Bronchial epithelial cell (primary cell): Measurements from ENCODE around the gene TST. TPM values are rescaled to one million over a fixed set of nuclear protein-coding genes. Genes with fewer than 3 reads are reported as not detected.
A peak's percentile ranks its signal among the peaks of the same experiment; 100 is the strongest.

ENCODE experiments used
- DNase-seq: peaks from one replicate; pipeline ENCODE4 v3.0.0-alpha.2; 2010; ENCODE audit warnings: low read depth
- FAIRE-seq: peaks from 2 replicates; lab custom pipeline; 2011; peaks lifted over from hg19 to GRCh38; lab: Jason Lieb, UNC
- H3K27me3 ChIP-seq: 2 replicates; pipeline ENCODE4 v1.5.1; 2011; ENCODE audit warnings: low read length; ENCODE audit not compliant: control insufficient read depth, insufficient read depth
- H3K36me3 ChIP-seq: 2 replicates; pipeline ENCODE4 v1.5.1; 2011; ENCODE audit warnings: low read length; ENCODE audit not compliant: control insufficient read depth, insufficient read depth
- H3K4me3 ChIP-seq: 2 replicates; pipeline ENCODE4 v1.5.1; 2011; ENCODE audit warnings: mild to moderate bottlenecking, low read depth, low read length, control low read depth
- total RNA-seq: library from RNA; depleted of rRNA; stranded (reverse); fragments of >200 nt; gene quantifications from 2 replicates; pipeline ENCODE4 v1.2.1, GENCODE V29; 2014
- TF ChIP-seq, protein P1 (sequence below): IDR thresholded peaks from 2 replicates; pipeline ENCODE4 v1.5.1; 2011; ENCODE audit warnings: mild to moderate bottlenecking, moderate library complexity, low read length, control low read depth, inconsistent platforms; ENCODE audit not compliant: insufficient read depth, severe bottlenecking

Gene TST
- total RNA-seq, 1 donor from 2014 or later, result 45.8 TPM

GRCh38 chr22:37039466-37039865 is 20.2 kb upstream of the TST start:
- Histone ChIP-seq H3K27me3 (no peaks in the 10 kb centered on the region), H3K4me3 (no peak overlapping the region), H3K36me3 (no peaks in the 10 kb centered on the region)
- TF ChIP-seq, protein P1, sequence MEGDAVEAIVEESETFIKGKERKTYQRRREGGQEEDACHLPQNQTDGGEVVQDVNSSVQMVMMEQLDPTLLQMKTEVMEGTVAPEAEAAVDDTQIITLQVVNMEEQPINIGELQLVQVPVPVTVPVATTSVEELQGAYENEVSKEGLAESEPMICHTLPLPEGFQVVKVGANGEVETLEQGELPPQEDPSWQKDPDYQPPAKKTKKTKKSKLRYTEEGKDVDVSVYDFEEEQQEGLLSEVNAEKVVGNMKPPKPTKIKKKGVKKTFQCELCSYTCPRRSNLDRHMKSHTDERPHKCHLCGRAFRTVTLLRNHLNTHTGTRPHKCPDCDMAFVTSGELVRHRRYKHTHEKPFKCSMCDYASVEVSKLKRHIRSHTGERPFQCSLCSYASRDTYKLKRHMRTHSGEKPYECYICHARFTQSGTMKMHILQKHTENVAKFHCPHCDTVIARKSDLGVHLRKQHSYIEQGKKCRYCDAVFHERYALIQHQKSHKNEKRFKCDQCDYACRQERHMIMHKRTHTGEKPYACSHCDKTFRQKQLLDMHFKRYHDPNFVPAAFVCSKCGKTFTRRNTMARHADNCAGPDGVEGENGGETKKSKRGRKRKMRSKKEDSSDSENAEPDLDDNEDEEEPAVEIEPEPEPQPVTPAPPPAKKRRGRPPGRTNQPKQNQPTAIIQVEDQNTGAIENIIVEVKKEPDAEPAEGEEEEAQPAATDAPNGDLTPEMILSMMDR, result no peak
- no peak for FAIRE-seq
- no peak for DNase-seq

- DNase-seq (no peak), FAIRE-seq (no peak)
- H3K4me3 ChIP-seq, result no peak overlapping the region
- TF ChIP-seq, protein P1, result no peak
- no peaks in the 10 kb centered on the region for H3K27me3 ChIP-seq
- H3K36me3 ChIP-seq, result no peaks in the 10 kb centered on the region
These were observed 18.4 kb upstream of the TST start for GRCh38 chr22:37037669-37038068.

DNA sequence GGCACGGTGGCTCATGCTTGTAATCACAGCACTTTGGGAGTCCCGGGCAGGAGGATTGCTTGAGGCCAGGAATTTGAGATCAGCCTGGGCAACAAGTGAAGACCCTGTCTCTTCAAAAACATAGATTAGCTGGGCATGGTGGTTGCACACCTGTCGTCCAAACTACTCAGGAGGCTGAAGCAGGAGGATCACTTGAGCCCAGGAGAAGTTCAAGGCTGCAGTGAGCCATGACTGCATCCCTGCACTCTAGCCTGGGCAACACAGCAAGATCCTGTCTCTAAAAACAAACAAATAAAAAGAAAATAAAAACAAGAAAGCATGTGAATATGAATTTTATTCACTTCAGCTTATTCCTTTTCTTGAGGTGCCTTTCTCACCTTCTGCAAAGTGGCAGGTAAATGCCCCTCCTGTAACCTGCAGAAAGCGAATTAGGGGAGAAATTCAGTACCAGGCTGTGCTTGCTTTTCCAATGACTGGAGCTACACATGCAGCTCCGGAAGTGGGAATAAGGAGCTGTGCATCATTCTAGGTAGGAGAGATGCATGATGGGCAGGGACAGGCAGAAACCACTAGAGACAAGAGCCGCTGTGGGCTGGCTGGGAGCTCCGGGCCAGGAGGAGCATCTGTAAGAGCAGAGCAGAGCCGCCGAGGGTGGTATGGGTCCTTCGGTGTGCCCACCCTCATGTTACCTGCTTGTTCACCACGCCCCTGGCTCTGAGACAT is 17.6 kb upstream of the TST start:
- Histone ChIP-seq H3K27me3 (no peaks in the 10 kb centered on the region), H3K36me3 (no peaks in the 10 kb centered on the region), H3K4me3 (no peak overlapping the region)
- FAIRE-seq (no peak), DNase-seq (no peak)
- TF ChIP-seq, protein P1, result no peak

- TF ChIP-seq, protein P1, result no peak
- Histone ChIP-seq H3K27me3 (no peaks in the 10 kb centered on the region), H3K36me3 (no peaks in the 10 kb centered on the region), H3K4me3 (no peak overlapping the region)
- no peak for FAIRE-seq
- DNase-seq, result no peak
These were observed 14.6 kb upstream of the TST start for GRCh38 chr22:37033605-37034430.

DNA sequence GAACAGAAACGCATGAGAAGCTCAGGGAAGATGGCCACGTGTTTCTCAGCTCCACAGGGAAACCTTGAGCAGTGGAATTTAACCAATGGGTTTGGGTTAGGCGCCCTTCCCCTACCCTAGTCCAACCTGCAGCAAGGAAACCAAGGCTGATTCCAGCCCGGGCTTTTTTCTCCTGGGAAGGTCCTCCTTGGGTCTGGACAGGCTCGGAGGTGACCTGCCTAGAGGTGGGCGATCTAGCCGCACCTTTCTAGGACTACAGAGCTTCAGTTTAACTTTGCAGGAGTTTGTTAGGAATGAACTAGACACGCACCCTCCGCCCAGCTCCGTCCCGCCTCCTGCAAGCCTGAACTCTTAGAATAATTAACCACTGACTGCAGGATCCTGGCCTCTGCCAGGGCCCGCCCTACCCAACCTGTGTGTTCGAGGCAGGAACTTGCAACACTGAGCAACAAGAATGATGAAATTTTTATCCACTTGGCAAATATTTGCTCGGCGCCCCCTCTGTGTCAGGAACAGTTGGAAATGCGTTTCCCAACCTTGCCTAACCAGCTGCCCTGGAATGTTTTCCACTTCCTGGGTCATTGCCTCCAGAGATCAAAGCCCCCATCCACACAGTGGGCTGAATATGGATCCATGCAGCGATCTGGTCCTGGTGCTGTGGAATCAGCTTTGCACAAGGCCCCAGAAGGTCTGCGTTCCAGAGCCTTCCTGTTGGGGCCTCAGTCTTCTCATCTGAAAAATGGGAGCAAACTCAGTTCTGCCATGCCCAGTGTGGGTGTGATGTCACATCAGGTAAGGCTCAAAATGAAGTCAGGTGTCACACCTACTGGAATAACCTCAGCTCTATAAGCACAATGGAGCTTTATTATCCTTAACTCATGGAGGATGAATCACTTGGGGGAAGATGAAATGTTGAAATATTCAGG is 13.6 kb upstream of the TST start:
- Histone ChIP-seq H3K27me3 (no peaks in the 10 kb centered on the region), H3K4me3 (peak overlapping the region; percentile 26), H3K36me3 (peaks cover 2% of the 10 kb centered on the region)
- peak; percentile 94 for FAIRE-seq
- TF ChIP-seq, protein P1, result no peak
- DNase-seq, result peak; percentile 93
